ENCODE data around the gene LUC7L. TPM values are rescaled to one million over a fixed set of nuclear protein-coding genes. Genes with fewer than 3 reads are reported as not detected.
A peak's percentile ranks its signal among the peaks of the same experiment; 100 is the strongest.

The LUC7L gene, protein sequence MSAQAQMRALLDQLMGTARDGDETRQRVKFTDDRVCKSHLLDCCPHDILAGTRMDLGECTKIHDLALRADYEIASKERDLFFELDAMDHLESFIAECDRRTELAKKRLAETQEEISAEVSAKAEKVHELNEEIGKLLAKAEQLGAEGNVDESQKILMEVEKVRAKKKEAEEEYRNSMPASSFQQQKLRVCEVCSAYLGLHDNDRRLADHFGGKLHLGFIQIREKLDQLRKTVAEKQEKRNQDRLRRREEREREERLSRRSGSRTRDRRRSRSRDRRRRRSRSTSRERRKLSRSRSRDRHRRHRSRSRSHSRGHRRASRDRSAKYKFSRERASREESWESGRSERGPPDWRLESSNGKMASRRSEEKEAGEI
- total RNA-seq (2021; fragmentation: NEBNext Ultra II Directional; extraction: Animal tissue kit (Norgen Biotek cat#: 25700)) (121 and 129 TPM in 2 replicates), polyA plus RNA-seq (2011; rRNA removed) (49.7 and 75.8 TPM in 2 replicates), polyA minus RNA-seq (2011; rRNA and poly(A)+ RNA removed) (26.0 and 29.7 TPM in 2 replicates)
- polyA plus RNA-seq (2011; cell fraction: cytosol; rRNA removed) = 79.3 TPM
- 145 TPM for polyA plus RNA-seq (2011; cell fraction: nucleus; rRNA removed)
- 83.9 to 104 TPM (median 87.6 TPM) in 4 replicates for polyA plus RNA-seq (2012, experiment 1 of 2)
- 35.2 TPM for polyA plus RNA-seq (2012, experiment 2 of 2)
- polyA plus RNA-seq (2013, experiment 1 of 2) = 94.6 TPM
- 83.9 TPM for polyA plus RNA-seq (2013, experiment 2 of 2)
- 38.2 TPM for polyA minus RNA-seq (2011; cell fraction: cytosol; rRNA and poly(A)+ RNA removed)
- polyA minus RNA-seq (2011; cell fraction: nucleus; rRNA and poly(A)+ RNA removed) = 115 TPM
- long read RNA-seq, experiment 1, partial matches to known transcripts = 12 of 22 reads
- long read RNA-seq, experiment 1, other reads (novel, unspliced or antisense) = 5 of 22 reads
- long read RNA-seq, experiment 2, transcript LUC7L-204 (10 exons, 1,504 nt) = minor isoform, 13 of 77 reads
- long read RNA-seq, experiment 2, transcript LUC7L-202 (9 exons, 2,097 nt) = minor isoform, 5 of 77 reads
- long read RNA-seq, experiment 2, transcript LUC7L-201 (10 exons, 1,456 nt) = major isoform, 38 of 77 reads
- long read RNA-seq, experiment 2, partial matches to known transcripts = 7 of 77 reads
- long read RNA-seq, experiment 2, other reads (novel, unspliced or antisense) = 12 of 77 reads

DNA sequence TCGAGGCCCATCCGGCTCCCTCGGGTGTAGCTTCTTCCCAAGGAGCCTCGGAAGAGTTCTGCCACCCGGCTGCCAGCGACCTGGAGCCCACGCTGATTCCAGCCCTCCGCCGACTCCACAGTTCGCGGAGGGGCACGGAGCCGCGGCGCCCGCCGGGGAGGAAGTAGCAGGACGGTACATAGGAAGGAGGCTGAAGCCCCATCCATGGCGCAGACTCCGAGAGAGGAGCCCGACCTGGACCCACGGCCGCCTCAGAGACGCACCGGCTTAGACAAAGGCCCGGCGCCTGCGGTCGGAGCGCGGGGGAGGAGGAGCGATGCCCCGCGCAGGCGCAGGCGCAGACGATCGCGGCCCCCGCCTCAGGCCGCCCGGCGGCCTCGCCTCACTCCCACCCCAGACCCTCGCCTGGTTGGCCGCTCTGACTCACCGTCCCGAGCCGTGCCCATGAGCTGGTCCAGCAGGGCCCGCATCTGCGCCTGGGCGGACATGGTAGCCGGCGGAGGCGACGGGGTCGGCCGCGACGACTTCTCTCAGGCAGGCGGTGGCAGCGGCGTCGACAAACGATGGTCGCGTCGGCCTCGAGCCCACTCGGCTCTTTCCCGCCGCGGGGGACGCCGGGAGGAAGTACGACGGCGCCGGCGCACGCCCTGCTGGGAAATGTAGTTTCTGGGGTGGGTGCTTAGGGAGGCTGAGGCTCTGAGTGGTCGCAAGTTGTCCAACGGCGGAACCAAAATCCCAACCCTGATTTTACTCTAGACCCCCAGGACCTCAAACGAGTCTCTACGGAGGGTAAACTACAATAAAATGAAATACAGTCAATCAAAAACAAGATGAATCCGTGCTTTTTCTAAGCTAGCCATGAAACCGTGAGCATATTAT, at the start of gene LUC7L:
LUC7L (minus strand) TSS at position 598 of the 879 bp plus-strand sequence; CDS start at position 488, 110 bp downstream.
- Histone ChIP-seq H2AFZ (ENCODE audit: low read length) (peak within 1 kb of the TSS; percentile 64), H3K9ac (replicated peaks in 1 of 4; ENCODE audit: extremely low read depth in 1 of 4, low read depth in 3 of 4, low read length in 3 of 4) (peak within 1 kb of the TSS; percentile 83 to 96 (median 96)), H3K36me3 (ENCODE audit: control insufficient read depth in 2 of 4, insufficient read depth in 4 of 4, low read length in 3 of 4) (peaks cover 15 to 35% (median 24%) of the 10 kb centered on the region in 4 experiments), H2BK15ac (ENCODE audit: low read length) (no peak within 1 kb of the TSS), H2BK12ac (ENCODE audit: low read depth, low read length) (0 out of 2 replicates have a peak within 1 kb of the TSS, but pooled peaks have one; percentile 35), H3K18ac (ENCODE audit: extremely low read depth, low read length) (peak within 1 kb of the TSS; percentile 100), H4K91ac (replicated peaks; ENCODE audit: insufficient read length, low read length) (peak within 1 kb of the TSS; percentile 97), H3K23me2 (ENCODE audit: low read depth, low read length) (no peaks in the 10 kb centered on the region), H3K9me3 (ENCODE audit: insufficient read depth in 2 of 2, low read depth in 1 of 2, low read length in 1 of 2) (no peaks in the 10 kb centered on the region), H2BK120ac (replicated peaks; ENCODE audit: low read depth, low read length) (no peak within 1 kb of the TSS), H3K14ac (ENCODE audit: insufficient read length) (no peak within 1 kb of the TSS), H2AK5ac (ENCODE audit: low read depth, low read length) (no peak within 1 kb of the TSS), H3K79me1 (ENCODE audit: low read depth, low read length) (peaks cover 3% of the 10 kb centered on the region; the same call in 1 of the 2 replicates), H3K4me1 (replicated peaks in 1 of 4; ENCODE audit: control insufficient read depth in 3 of 4, insufficient read depth in 4 of 4, low read length in 3 of 4) (peaks cover 0 to 5% (median 0%) of the 10 kb centered on the region in 4 experiments; a peak in 3 of 7 replicates), H4K8ac (ENCODE audit: extremely low read depth, insufficient read depth, low read length) (peak within 1 kb of the TSS; percentile 99), H3K23ac (ENCODE audit: insufficient read length) (no peak within 1 kb of the TSS), H4K5ac (ENCODE audit: insufficient read length, low read depth, low read length) (peak within 1 kb of the TSS; percentile 100), H3K27me3 (replicated peaks in 1 of 4; ENCODE audit: control insufficient read depth in 3 of 4, extremely low read depth in 1 of 4, insufficient read depth in 3 of 4, low read length in 3 of 4) (no peaks in the 10 kb centered on the region), H3K27ac (ENCODE audit: low read depth, low read length) (peak within 1 kb of the TSS; percentile 96), H3K56ac (replicated peaks; ENCODE audit: insufficient read length, low read depth, low read length) (peak within 1 kb of the TSS; percentile 98), H3K4me3 (ENCODE audit: extremely low read depth in 1 of 4, insufficient read depth in 2 of 4, low read depth in 3 of 4, low read length in 4 of 4) (peak within 1 kb of the TSS; percentile 64 to 99 (median 92)), H2BK5ac (ENCODE audit: low read depth, low read length) (peak within 1 kb of the TSS; percentile 97), H3K4me2 (ENCODE audit: insufficient read depth in 1 of 2, low read depth in 2 of 2, low read length in 2 of 2) (peak within 1 kb of the TSS; percentile 56 to 71), H3K4ac (replicated peaks; ENCODE audit: insufficient read length, low read depth, low read length) (peak within 1 kb of the TSS; percentile 99), H4K20me1 (replicated peaks in 1 of 2; ENCODE audit: control insufficient read depth in 1 of 2, insufficient read depth in 2 of 2, low read length in 2 of 2) (peaks cover 8 to 13% of the 10 kb centered on the region in 2 experiments), H3K79me2 (ENCODE audit: control insufficient read depth in 1 of 2, insufficient read depth in 2 of 2, low read length in 2 of 2) (peaks cover 23 to 40% of the 10 kb centered on the region in 2 experiments), H2BK20ac (ENCODE audit: low read length) (no peak within 1 kb of the TSS)
- WGBS, 2 experiments (ENCODE audit: extremely low coverage in 1 of 2, insufficient coverage in 1 of 2, insufficient read length in 1 of 2, insufficient replicate concordance in 2 of 2, low coverage in 1 of 2, low lambda C conversion rate in 2 of 2, missing lambda C conversion rate in 1 of 2) = 9% methylated on average over 36 of the region's 88 CpGs; no CpG with 5 or more reads in 1 of the 2 experiments
- ChIA-PET CTCF (ENCODE audit: partially characterized antibody) (interaction anchor here (0.5 to 2.0 kb wide), 15 partner anchors 9 to 163 kb away, joined by 3 to 9 read pairs (median 3); partner anchors contain the start of gene RHBDF1), POLR2A (ENCODE audit: partially characterized antibody) (interaction anchor here (0.6 to 16.8 kb wide), 22 partner anchors 11 to 298 kb away, joined by 3 to 348 read pairs (median 4); partner anchors contain the start of genes CAPN15 and RHBDF1)
- FAIRE-seq (no peak), DNase-seq (ENCODE audit: low read depth in 1 of 2, low spot score in 2 of 2) (peak; percentile 51 to 94)
- peak; percentile 17; the same call in 1 of the 2 replicates for TF ChIP-seq BACH1 (IDR thresholded peaks at IDR 0.05; ENCODE audit: low read length)
- no peak for TF ChIP-seq SUZ12 (IDR thresholded peaks at IDR 0.05; ENCODE audit: low read length)
- TF ChIP-seq CHD1 (IDR thresholded peaks at IDR 0.05; ENCODE audit: low read depth, low read length) = no peak
